ENCODE measurements around the gene MRPS34. TPM values are rescaled to one million over a fixed set of nuclear protein-coding genes. Genes with fewer than 3 reads are reported as not detected.

The MRPS34 gene
- total RNA-seq, 6 experiments from 2014 or later, result 122 to 161 (median 132) TPM

DNA sequence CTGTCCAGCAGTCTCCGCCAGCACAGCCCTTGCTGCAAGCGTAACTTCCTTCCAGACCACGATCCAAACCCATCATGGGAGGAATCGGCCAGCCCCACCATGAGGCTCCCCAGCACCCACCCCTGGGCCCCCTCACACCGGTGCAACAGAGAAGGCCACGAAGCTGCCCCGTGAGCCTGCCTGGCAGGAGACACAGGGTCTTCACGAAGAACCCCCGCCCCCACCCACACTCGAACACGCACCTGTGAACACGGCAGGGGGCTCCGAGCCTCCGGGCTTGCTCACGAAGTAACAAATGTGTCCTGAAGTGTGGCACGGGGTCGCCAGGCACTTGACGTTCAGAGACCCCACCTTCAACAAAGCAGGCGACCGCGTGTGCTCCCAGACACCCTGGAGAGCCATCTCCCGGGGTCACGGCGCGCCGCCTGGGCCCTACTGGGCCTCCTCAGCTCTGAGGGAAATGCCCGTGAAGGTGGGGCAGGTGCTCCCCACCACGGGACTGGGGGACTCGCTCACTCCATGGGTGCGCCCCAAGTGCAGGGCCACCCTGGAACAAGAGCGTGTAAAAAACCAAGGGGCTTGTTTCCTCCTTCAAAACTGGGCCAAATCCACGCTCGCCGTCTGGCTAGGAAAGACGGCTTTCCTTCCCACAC, 46.1 kb upstream of the MRPS34 start:
- Mint-ChIP-seq H3K4me1 (ENCODE audit: low read depth) (peaks cover 5% of the 10 kb centered on the region), H3K27me3 (ENCODE audit: insufficient read depth) (no peaks in the 10 kb centered on the region), H3K27ac (no peak overlapping the region), H3K9me3 (no peaks in the 10 kb centered on the region), H3K36me3 (ENCODE audit: low read depth) (peaks cover under 1% of the 10 kb centered on the region; the same call in 1 of the 2 replicates), H3K4me3 (no peak overlapping the region)
- no peak for TF ChIP-seq CTCF (IDR thresholded peaks at IDR 0.05)
- no peak for DNase-seq

DNA sequence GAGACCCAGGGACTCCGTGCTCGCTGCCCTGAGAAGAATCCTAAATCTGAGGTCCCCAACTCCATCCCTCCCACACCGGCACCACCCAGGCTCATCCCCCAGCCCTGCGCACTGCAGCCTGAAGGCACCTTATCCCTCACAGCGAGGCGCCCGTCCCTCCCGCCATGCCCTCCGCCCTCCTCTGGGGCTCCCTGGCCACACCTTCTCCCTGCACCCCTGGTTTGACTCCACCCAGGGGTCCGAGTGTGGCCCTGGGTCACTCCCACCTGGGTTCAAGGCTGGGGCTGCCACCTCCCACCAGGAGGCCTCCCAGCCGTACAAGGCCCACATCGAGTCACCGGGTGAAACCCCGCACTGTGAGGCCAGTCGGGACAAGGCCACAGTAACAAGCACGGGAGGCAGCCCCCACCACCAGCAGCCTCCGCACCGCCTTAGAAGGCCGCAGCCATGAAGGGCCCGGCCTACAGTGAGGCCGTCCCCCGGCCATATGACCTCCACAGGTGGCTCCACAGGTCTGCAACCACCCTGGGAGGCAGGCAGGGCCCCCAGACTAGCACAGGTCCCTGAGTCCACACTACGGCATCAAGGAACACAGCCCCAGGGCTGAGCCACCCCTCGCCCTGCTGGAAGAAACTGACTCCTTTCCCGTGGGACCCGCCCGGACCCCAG, 45.4 kb upstream of the MRPS34 start:
- no peak overlapping the region for H3K4me3 Mint-ChIP-seq
- TF ChIP-seq CTCF (IDR thresholded peaks at IDR 0.05), result no peak
- H3K27me3 Mint-ChIP-seq (ENCODE audit: insufficient read depth), result no peaks in the 10 kb centered on the region
- H3K27ac Mint-ChIP-seq, result no peak overlapping the region
- H3K4me1 Mint-ChIP-seq (ENCODE audit: low read depth), result peaks cover 4% of the 10 kb centered on the region; the same call in 1 of the 2 replicates
- no peaks in the 10 kb centered on the region for H3K9me3 Mint-ChIP-seq
- H3K36me3 Mint-ChIP-seq (ENCODE audit: low read depth), result peaks cover 7% of the 10 kb centered on the region; the same call in 1 of the 2 replicates
- no peak for DNase-seq

GRCh38 chr16:1817716-1818115, 44.8 kb upstream of the MRPS34 start:
- H3K9me3 Mint-ChIP-seq, result no peaks in the 10 kb centered on the region
- H3K4me3 Mint-ChIP-seq, result no peak overlapping the region
- no peak for DNase-seq
- H3K27me3 Mint-ChIP-seq (ENCODE audit: insufficient read depth), result no peaks in the 10 kb centered on the region
- no peak overlapping the region for H3K27ac Mint-ChIP-seq
- H3K36me3 Mint-ChIP-seq (ENCODE audit: low read depth), result peaks cover 8% of the 10 kb centered on the region; the same call in 1 of the 2 replicates
- TF ChIP-seq CTCF (IDR thresholded peaks at IDR 0.05), result no peak
- peaks cover 5% of the 10 kb centered on the region; the same call in 1 of the 2 replicates for H3K4me1 Mint-ChIP-seq (ENCODE audit: low read depth)

DNA sequence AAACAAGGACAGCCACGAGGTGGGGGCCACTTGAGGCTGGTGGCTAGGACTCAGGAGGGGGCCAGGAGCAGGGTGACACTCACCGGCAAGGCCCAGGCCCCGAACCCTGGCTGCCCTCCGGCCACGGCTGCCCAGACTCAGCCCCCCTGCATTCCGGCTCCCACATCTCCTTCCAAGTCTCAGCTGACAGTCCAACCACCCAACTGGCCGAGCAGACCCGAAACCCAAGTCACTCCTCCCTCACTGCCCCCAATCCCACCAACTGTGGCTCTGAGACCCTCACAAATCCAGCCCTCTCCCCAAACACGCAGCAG, 44.3 kb upstream of the MRPS34 start:
- Mint-ChIP-seq H3K4me1 (ENCODE audit: low read depth) (peaks cover 5% of the 10 kb centered on the region; the same call in 1 of the 2 replicates), H3K36me3 (ENCODE audit: low read depth) (peaks cover 8% of the 10 kb centered on the region; the same call in 1 of the 2 replicates), H3K9me3 (no peaks in the 10 kb centered on the region), H3K4me3 (no peak overlapping the region), H3K27ac (no peak overlapping the region), H3K27me3 (ENCODE audit: insufficient read depth) (no peaks in the 10 kb centered on the region)
- no peak for TF ChIP-seq CTCF (IDR thresholded peaks at IDR 0.05)
- DNase-seq, result no peak

GRCh38 chr16:1816396-1817275, 43.7 kb upstream of the MRPS34 start:
- Mint-ChIP-seq H3K36me3 (ENCODE audit: low read depth) (peaks cover 8% of the 10 kb centered on the region; the same call in 1 of the 2 replicates), H3K4me3 (no peak overlapping the region)

More at GRCh38 chr16:1816396-1817275, 43.7 kb upstream of the MRPS34 start:
- H3K4me1 Mint-ChIP-seq (ENCODE audit: low read depth), result peaks cover 5% of the 10 kb centered on the region; the same call in 1 of the 2 replicates
- H3K9me3 Mint-ChIP-seq, result no peaks in the 10 kb centered on the region
- no peak for DNase-seq
- no peaks in the 10 kb centered on the region for H3K27me3 Mint-ChIP-seq (ENCODE audit: insufficient read depth)
- H3K27ac Mint-ChIP-seq, result no peak overlapping the region
- no peak for TF ChIP-seq CTCF (IDR thresholded peaks at IDR 0.05)
